H9 (cell line): Measurements from ENCODE around the gene LMLN. TPM values are rescaled to one million over a fixed set of nuclear protein-coding genes. Genes with fewer than 3 reads are reported as not detected.

ENCODE experiments used
- DNase-seq: peaks from one replicate; pipeline ENCODE4 v3.0.0-alpha.2; 2017
- H2AFZ ChIP-seq: one replicate; pipeline ENCODE4 v1.6.1; 2013; ENCODE audit warnings: mild to moderate bottlenecking, low read length, control low read depth, moderate library complexity
- H2AK5ac ChIP-seq: 2 replicates; pipeline ENCODE4 v1.6.1; 2013; ENCODE audit warnings: low read length, control low read depth, mixed read lengths; ENCODE audit not compliant: insufficient read length
- H2BK120ac ChIP-seq: one replicate; pipeline ENCODE4 v1.6.1; 2013; ENCODE audit warnings: low read depth, mild to moderate bottlenecking, low read length, control low read depth, inconsistent platforms; ENCODE audit not compliant: poor library complexity, severe bottlenecking
- H2BK12ac ChIP-seq: 2 replicates; pipeline ENCODE4 v1.6.1; 2013; ENCODE audit warnings: low read length, control low read depth, mixed read lengths, low read depth; ENCODE audit not compliant: insufficient read length
- H2BK15ac ChIP-seq: 2 replicates; pipeline ENCODE4 v1.6.1; 2013; ENCODE audit warnings: low read depth, low read length, control low read depth
- H2BK20ac ChIP-seq: one replicate; pipeline ENCODE4 v1.6.1; 2013; ENCODE audit warnings: low read depth, mild to moderate bottlenecking, low read length, control low read depth, inconsistent platforms; ENCODE audit not compliant: poor library complexity, severe bottlenecking
- H2BK5ac ChIP-seq: 2 replicates; pipeline ENCODE4 v1.6.1; 2013; ENCODE audit warnings: low read length, control low read depth, mixed read lengths; ENCODE audit not compliant: insufficient read length
- H3K14ac ChIP-seq: 2 replicates; pipeline ENCODE4 v1.6.1; 2013; ENCODE audit warnings: low read length, control low read depth; ENCODE audit not compliant: insufficient read depth
- H3K18ac ChIP-seq: 2 replicates; pipeline ENCODE4 v1.6.1; 2013; ENCODE audit warnings: low read depth, mild to moderate bottlenecking, mixed read lengths, low read length, control low read depth; ENCODE audit not compliant: insufficient read length
- H3K23ac ChIP-seq: 2 replicates; pipeline ENCODE4 v1.6.1; 2013; ENCODE audit warnings: low read length, control low read depth, mixed read lengths, low read depth; ENCODE audit not compliant: insufficient read length
- H3K23me2 ChIP-seq: 2 replicates; pipeline ENCODE4 v1.6.1; 2013; ENCODE audit warnings: low read depth, mild to moderate bottlenecking, mixed read lengths, low read length, control low read depth; ENCODE audit not compliant: insufficient read length, poor library complexity, severe bottlenecking
- H3K27ac ChIP-seq: 2 replicates; pipeline ENCODE4 v1.5.1; 2013; ENCODE audit warnings: low read length, control low read depth, mixed read lengths, low read depth; ENCODE audit not compliant: insufficient read length
- H3K27me3 ChIP-seq: 2 replicates; pipeline ENCODE4 v1.6.1; 2013; ENCODE audit warnings: low read length, control low read depth, inconsistent platforms; ENCODE audit not compliant: insufficient read depth
- H3K4ac ChIP-seq: 2 replicates; pipeline ENCODE4 v1.6.1; 2013; ENCODE audit warnings: low read depth, mild to moderate bottlenecking, control low read depth, inconsistent platforms, low read length, moderate library complexity
- H3K4me1 ChIP-seq: 2 replicates; pipeline ENCODE4 v1.6.1; 2013; ENCODE audit warnings: low read length, control low read depth, inconsistent platforms; ENCODE audit not compliant: insufficient read depth
- H3K4me2 ChIP-seq: 2 replicates; pipeline ENCODE4 v1.6.1; 2013; ENCODE audit warnings: low read length, control low read depth, mixed read lengths; ENCODE audit not compliant: insufficient read length, insufficient read depth
- H3K56ac ChIP-seq: 2 replicates; pipeline ENCODE4 v1.6.1; 2013; ENCODE audit warnings: low read depth, mild to moderate bottlenecking, mixed read lengths, low read length, control low read depth; ENCODE audit not compliant: insufficient read length
- H3K79me1 ChIP-seq: 2 replicates; pipeline ENCODE4 v1.6.1; 2013; ENCODE audit warnings: low read depth, mild to moderate bottlenecking, moderate library complexity, low read length, control low read depth, inconsistent platforms; ENCODE audit not compliant: insufficient read depth, poor library complexity, severe bottlenecking
- H3K79me2 ChIP-seq: 2 replicates; pipeline ENCODE4 v1.6.1; 2013; ENCODE audit warnings: low read length, control low read depth, inconsistent platforms; ENCODE audit not compliant: insufficient read depth
- H3K9ac ChIP-seq: 2 replicates; pipeline ENCODE4 v1.6.1; 2013; ENCODE audit warnings: low read length, control low read depth, mixed read lengths; ENCODE audit not compliant: insufficient read length; ENCODE audit errors: extremely low read depth
- H3K9me3 ChIP-seq: one replicate; pipeline ENCODE4 v1.6.1; 2013; ENCODE audit warnings: low read depth, low read length, inconsistent platforms; ENCODE audit not compliant: control insufficient read depth
- H3T11ph ChIP-seq: one replicate; pipeline ENCODE4 v1.6.1; 2013; ENCODE audit warnings: mild to moderate bottlenecking, low read length, control low read depth, inconsistent platforms
- H4K20me1 ChIP-seq: one replicate; pipeline ENCODE4 v1.6.1; 2013; ENCODE audit not compliant: control insufficient read depth, insufficient read length, insufficient read depth
- H4K5ac ChIP-seq: 2 replicates; pipeline ENCODE4 v1.6.1; 2013; ENCODE audit warnings: low read depth, mild to moderate bottlenecking, mixed read lengths, low read length, control low read depth; ENCODE audit not compliant: insufficient read length
- H4K8ac ChIP-seq: replicated peaks from 2 replicates; pipeline ENCODE4 v1.6.1; 2013; ENCODE audit warnings: low read length, control low read depth, mixed read lengths, low read depth; ENCODE audit not compliant: insufficient read length
- H4K91ac ChIP-seq: 2 replicates; pipeline ENCODE4 v1.6.1; 2013; ENCODE audit warnings: low read depth, mild to moderate bottlenecking, moderate library complexity, mixed read lengths, low read length, control low read depth; ENCODE audit not compliant: insufficient read length
- H3K27ac Mint-ChIP-seq, 3 experiments: 2 replicates in 2 of 3; 3 replicates in 1 of 3; pipeline ENCODE4 v1.8.0; 2020 to 2021; ENCODE audit warnings: mixed read lengths in 3 of 3, mild to moderate bottlenecking in 1 of 3, moderate library complexity in 1 of 3
- H3K27me3 Mint-ChIP-seq: 2 replicates; pipeline ENCODE4 v1.8.0; 2021; ENCODE audit warnings: low read depth, mild to moderate bottlenecking, moderate library complexity, mixed read lengths
- H3K36me3 Mint-ChIP-seq, 3 experiments: 2 replicates in 2 of 3; 3 replicates in 1 of 3; pipeline ENCODE4 v1.8.0; 2020 to 2021; ENCODE audit warnings: low read depth in 3 of 3, mixed read lengths in 3 of 3; ENCODE audit not compliant: insufficient read depth in 1 of 3
- H3K4me1 Mint-ChIP-seq, 2 experiments: 2 replicates each; pipeline ENCODE4 v1.8.0; 2020; ENCODE audit warnings: mixed read lengths in 2 of 2
- H3K4me3 Mint-ChIP-seq, 2 experiments: 2 replicates in 1 of 2; 3 replicates in 1 of 2; pipeline ENCODE4 v1.8.0; 2020 to 2021; ENCODE audit warnings: mild to moderate bottlenecking in 2 of 2, mixed read lengths in 2 of 2, moderate library complexity in 1 of 2
- H3K9me3 Mint-ChIP-seq, 2 experiments: 2 replicates in 1 of 2; 3 replicates in 1 of 2; pipeline ENCODE4 v1.8.0; 2020; ENCODE audit warnings: mild to moderate bottlenecking in 2 of 2, mixed read lengths in 2 of 2, moderate library complexity in 1 of 2
- CTCF ChIP-seq: fragments of 200-600 bp; sonication (generic); conservative IDR thresholded peaks from 3 replicates; pipeline ENCODE4 v1.8.0; 2021; ENCODE audit warnings: antibody characterized with exemption, mild to moderate bottlenecking
- WGBS: extraction: QIAGEN DNeasy Blood & Tissue Kit; methylation state at CpG from one replicate; pipeline ENCODE4 v1.1.7; 2013; ENCODE audit warnings: missing lambda C conversion rate, low lambda C conversion rate, mixed read lengths; ENCODE audit not compliant: insufficient read length; ENCODE audit errors: extremely low coverage; 5-methylcytosine and 5-hydroxymethylcytosine counted together
- total RNA-seq: library from RNA; stranded (reverse); gene quantifications from 2 replicates; pipeline ENCODE4 v1.2.1, GENCODE V29; 2021

The LMLN gene
- total RNA-seq, 1 experiment from 2014 or later, result 3.8 TPM

DNA sequence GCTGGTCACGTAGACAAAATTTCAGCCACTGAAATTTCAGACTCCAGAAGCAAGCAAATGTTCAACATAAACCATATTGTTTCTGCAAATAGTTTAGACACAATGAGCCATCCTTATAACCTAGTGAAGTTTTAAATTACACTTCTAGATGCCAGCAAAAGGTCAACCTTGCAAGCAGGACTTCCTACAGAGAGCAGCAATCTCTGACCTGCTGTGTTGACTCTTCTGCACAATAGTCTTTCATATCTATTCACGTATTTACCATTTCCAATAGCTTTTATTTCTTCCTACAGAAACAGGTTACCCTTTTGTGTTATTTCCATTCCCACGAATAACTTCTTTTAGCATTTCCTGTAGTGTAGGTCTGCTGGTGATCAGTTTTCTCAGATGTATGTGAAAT, 10.6 kb downstream of the LMLN start:
- no peak overlapping the region for H3K27ac ChIP-seq
- no peak overlapping the region for H3T11ph ChIP-seq
- peaks cover 24 to 28% (median 25%) of the 10 kb centered on the region in 3 experiments for H3K36me3 Mint-ChIP-seq
- no peak overlapping the region for H3K27ac Mint-ChIP-seq
- H3K79me1 ChIP-seq, result no peaks in the 10 kb centered on the region
- no peak overlapping the region for H3K4ac ChIP-seq
- no peak for DNase-seq
- no peak overlapping the region for H4K8ac ChIP-seq
- peaks cover 12% of the 10 kb centered on the region for H3K9me3 ChIP-seq
- H3K14ac ChIP-seq, result no peak overlapping the region
- H3K18ac ChIP-seq, result no peak overlapping the region
- H2BK15ac ChIP-seq, result no peak overlapping the region
- H3K56ac ChIP-seq, result no peak overlapping the region
- no peak overlapping the region for H2BK12ac ChIP-seq
- H2AK5ac ChIP-seq, result no peak overlapping the region
- no peak overlapping the region for H3K9ac ChIP-seq
- no peak overlapping the region for H2BK20ac ChIP-seq
- no peaks in the 10 kb centered on the region for H3K27me3 ChIP-seq
- no peak overlapping the region for H4K91ac ChIP-seq
- H3K23ac ChIP-seq, result no peak overlapping the region
- H3K4me1 Mint-ChIP-seq, result 0 out of 4 replicates have a peak, but pooled peaks cover 0 to 2% of the 10 kb centered on the region in 2 experiments
- no peaks in the 10 kb centered on the region for H3K23me2 ChIP-seq
- peaks cover 35 to 55% of the 10 kb centered on the region in 2 experiments for H3K9me3 Mint-ChIP-seq
- no peaks in the 10 kb centered on the region for H3K4me1 ChIP-seq
- H2AFZ ChIP-seq, result no peak overlapping the region
- no peak overlapping the region for H2BK5ac ChIP-seq
- H2BK120ac ChIP-seq, result no peak overlapping the region
- H3K4me2 ChIP-seq, result no peak overlapping the region
- H3K79me2 ChIP-seq, result no peaks in the 10 kb centered on the region
- no peaks in the 10 kb centered on the region for H4K20me1 ChIP-seq
- no peak for TF ChIP-seq CTCF
- no peaks in the 10 kb centered on the region; the same call in 1 of the 2 replicates for H3K27me3 Mint-ChIP-seq
- no CpG with 5 or more reads among the region's 3 CpGs for WGBS
- H3K4me3 Mint-ChIP-seq, result no peak overlapping the region
- H4K5ac ChIP-seq, result no peak overlapping the region
